Endothelial cell of hepatic sinusoid (primary cell): ENCODE data around the gene AAK1.
"Not testable (repeated sequence)": the region's sequence is repeated elsewhere in the genome, so short reads cannot be mapped to it uniquely, and the experiment has no call there.

Experiments used
- in situ Hi-C: cut with HindIII; loops from 2 replicates; pipeline ENCODE4 v1.10.0; 2017; ENCODE audit warnings: low sequenced_read_pairs

AAK1 gene

DNA sequence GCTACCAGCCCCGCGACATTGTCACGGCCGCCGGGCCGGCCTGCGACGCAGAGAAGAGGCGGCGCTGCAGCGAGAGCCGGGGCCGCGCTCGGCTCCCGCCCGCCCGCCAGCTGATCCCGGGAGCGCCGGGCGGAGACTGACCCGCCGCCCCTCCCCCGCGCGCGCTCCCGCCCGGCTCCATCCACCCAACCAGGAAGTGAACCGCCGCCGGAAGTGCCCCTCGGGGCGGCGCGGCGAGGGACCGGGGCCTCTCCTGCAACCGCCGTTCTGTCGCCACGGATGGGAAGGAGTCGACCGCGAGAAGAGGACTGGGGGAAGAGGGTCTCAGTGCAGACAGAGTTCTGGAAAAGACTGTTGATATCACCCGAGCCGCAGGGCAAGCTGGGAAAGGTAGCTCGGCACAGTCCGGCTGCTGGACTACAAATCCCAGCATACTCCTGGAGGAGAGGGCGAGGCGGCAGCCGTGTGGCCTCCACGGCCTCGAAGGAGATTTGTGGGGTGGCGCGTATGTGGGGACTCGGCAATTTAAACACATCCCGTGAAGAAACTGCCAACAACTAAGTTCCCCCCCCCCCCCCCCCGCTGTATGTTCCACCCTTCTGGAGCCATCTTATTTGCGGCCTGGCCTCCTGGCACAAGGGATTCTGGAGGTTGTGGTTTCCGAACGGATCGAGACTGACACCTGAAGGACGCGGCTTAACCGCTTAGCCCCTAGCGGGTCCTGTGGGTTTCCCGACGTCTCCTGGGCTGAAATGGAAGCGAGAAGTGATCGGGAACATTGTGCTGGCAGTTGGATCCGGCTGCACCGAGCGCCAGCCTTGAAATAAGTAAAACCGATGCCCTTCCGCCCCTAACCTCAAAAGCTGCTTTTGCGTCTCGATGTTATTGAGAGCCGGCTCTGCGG, at the start of gene AAK1:
TSS of gene AAK1 (minus strand) at position 138 of the 904 bp plus-strand sequence. CDS start 699 bp downstream, outside the sequence.
- in situ Hi-C loops: no loop called here

DNA sequence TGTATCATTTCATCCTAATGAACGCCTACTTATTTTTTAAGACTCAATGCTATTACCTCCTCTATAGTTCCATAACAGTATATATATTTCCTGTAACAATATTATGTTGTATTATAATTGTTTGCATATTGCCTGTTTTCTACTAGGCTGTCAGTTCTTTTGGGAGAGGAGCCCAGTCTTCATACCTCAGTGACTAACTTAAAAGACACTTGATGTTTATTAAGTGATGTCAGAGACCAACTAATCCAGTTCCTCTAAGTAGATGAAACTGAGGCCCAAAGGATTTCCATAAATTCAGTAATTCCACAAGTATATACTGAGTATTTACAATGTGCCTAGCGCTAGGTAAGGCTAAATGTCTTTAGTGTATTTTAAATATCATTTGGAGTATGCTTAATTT, 48.9 kb upstream of the AAK1 start:
- in situ Hi-C loops: no loop called here

DNA sequence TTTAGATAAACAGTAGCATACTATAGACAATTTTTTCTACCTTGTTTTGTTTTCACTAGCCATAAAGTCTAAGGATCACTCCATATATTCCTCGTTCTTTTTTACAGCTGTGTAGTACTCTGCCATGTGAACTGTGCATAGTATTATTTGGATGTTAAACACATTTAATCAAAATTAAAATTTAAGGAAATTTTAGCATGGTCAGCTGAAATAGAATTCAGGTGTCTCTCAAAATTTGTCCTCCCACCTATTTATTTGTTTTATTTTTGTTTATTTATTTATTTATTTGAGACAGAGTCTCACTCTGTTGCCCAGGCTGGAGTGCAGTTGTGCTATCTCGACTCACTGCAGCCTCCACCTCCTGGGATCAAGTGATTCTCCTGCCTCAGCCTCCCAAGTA, 46.4 kb upstream of the AAK1 start:
- in situ Hi-C loops: no loop called here

DNA sequence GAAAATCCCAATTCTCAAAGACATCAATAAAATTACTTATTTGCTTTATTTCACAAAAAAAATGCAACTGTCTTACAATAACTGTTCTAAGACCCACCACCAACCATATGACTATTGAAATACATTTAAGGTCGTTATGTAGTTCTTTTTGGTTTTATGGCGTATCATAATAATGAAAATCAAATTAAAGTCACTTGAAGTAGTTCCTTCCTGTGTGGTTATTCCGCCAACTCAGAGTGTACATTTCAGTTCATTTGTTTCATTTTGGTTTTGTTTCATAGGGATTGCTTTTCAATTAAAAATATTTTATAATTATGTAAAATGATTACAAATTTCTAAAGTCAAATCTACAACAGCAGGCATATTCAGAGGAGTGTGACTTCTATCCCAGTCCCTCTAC, 45.9 kb upstream of the AAK1 start:
- in situ Hi-C loops: no loop called here

DNA sequence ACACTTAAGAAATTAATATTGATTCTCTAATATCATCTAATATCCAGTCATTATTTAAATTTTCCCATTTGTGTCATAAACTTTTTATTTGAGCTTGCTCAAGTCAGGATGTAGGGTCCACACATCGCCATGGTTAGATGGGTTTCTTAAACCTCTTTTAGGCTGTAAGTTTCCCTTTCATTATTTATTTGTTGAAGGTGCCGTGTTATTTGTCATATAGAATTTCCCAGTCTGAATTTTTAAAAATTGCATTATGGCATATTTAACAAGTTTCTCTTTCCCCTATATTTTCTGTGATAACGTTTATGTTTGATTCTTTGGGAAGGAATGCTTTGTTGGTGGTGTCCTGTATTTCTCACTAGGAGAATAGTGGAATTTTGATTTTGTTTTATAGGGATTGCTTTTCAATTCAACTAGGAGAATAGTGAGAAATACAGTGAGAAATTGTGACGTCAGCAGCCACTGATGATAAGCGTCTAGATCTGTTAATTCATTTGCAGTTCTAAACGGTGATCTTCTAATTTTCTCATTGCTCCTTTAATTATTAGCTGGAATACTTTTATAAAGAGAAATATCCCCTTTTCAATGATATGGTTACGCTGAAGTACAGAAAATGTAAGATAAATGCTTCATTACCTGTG, 44.6 kb upstream of the AAK1 start:
- in situ Hi-C loops: no loop called here

DNA sequence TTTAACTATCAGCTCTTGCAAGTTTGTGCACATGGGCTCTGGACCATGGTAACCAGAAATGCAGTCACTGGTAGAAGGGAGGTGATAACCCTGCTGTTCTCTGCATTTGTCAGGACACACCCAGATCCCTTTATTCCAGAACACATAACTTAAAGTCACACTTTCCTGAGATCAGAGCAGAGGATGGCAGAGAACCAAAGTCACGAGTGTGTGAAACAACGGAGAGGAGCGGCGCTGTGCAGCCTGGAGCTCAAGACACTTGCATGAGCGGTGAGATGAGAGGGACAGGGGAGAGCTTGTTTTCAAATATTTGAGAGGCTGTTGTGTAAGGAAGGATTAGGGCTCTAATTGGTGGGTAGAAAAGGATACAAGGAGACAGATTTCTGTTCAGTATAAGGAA, 43.3 kb upstream of the AAK1 start:
- in situ Hi-C loops: no loop called here

DNA sequence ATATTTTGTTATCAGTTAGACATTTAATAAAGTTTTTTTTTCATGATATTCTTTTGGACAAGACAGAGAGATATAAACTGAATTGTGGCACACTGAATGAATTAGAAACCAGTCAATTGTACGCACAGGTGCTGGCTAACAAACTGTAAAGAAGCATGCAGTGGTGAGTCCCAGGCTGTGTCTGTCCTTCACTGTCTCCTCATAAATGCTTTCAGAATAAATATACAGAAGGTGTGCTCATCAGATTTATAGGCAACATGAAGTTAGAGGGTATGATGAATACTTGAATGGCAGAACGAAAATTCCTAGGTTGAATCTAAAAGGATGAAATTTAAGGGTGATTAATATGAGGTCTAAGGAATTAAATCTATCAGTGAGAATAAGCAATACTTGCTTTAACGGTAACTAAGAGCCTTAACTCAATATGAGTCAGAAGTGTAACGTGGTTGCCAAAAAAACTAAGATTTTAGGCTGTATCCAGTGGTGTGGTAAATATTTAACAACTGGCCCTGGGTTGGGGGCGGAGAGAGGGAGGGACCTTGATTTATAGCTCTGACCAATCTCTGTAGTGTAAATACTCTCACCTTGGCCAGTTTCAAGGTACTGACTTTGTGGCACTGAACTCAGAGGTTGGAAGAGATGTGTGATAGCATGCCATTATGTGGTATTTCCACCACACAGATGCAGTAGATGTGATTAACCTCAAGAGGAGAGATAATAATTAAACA, 41.9 kb upstream of the AAK1 start:
- in situ Hi-C loops: no loop called here

DNA sequence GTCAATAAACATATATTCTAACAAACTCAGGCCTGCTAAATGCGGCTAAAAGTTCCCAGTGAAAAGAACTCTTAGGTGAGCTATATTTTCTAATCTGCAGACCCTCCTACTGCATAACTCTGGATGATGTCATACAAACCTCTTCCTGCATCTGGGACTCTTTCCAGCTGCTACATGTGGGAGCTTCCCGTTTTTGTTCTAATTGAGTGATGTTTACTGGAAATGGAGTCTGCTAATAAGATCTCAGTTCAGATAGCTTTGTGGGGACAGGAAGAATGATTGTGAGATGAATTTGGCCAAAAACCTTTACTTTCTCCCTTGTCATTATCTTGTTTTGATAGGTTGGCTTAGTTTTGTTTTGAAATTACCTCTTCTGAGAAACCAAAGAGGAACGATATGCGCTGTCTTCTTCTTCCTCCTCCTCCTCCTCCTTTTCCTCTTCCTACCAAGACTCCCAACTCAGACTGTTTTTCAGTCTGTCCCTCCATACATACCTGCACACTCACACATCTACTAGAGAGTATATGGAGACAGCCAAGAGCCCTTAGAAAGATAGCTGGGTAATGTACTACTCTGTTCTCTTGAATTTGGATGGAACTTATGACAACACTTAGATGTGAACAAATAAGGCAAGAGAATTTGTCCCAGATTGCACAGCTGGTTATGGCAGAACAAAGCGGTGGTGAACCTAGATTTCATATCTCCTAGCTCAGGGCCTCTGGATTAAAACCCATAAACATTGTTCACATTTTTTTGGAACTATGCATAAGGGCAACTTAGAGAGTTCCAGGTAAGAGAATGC, 39.8 kb upstream of the AAK1 start:
- in situ Hi-C loops: loop anchor here (5.0 kb wide), 1 partner anchor 59 kb away; the partner anchor contains the start of gene ANXA4

DNA sequence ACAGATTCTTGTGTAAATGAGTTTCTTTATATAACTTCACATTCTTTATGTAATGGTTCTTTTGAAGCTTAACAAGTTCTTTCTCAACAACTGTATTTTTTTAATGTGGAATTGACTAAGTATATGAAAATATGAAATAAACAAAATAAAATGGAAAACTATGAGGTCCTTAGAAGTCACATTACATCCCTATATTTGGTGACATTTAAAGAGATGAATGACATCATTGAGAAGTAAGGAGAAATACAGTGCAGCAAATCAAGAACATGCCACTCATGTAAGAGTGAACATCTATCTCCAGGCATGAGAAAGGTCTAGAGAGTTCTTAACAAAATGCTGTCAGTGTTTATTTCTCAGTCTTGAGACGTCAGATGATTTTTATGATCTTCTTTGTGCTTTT, 39.0 kb upstream of the AAK1 start:
- in situ Hi-C loops: loop anchor here (5.0 kb wide), 1 partner anchor 60 kb away; the partner anchor contains the start of gene ANXA4

DNA sequence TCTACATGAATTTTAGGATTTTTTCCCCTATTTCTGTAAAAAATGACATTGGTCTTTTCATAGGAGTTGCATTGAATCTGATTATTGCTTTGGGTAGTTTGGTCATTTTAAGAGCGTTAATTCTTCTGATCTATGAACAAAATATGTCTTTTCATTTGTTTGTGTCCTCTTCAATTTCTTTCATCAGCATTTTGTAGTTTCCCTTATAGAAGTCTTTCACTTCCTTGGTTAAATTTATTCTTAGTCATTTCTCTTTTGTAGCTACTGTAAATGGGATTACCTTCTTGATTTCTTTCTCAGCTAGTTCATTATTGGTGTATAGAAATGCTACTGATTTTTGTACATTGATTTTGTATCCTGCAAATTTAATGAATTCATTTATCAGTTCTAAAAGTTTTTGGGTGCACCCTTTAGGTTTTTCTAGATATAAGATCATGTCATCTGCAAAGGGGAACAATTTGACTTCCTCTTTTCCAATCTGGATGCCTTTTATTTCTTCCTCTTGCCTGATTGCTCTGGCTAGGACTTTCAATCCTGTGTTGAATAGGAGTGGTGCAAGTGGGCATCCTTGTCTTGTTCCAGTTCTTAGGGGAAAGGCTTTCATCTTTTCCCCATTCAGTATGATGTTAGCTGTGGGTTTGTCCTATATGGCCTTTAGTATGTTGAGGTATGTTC, 36.6 kb upstream of the AAK1 start:
- in situ Hi-C loops: loop anchor here (5.0 kb wide), 1 partner anchor 62 kb away; the partner anchor contains the start of gene ANXA4

DNA sequence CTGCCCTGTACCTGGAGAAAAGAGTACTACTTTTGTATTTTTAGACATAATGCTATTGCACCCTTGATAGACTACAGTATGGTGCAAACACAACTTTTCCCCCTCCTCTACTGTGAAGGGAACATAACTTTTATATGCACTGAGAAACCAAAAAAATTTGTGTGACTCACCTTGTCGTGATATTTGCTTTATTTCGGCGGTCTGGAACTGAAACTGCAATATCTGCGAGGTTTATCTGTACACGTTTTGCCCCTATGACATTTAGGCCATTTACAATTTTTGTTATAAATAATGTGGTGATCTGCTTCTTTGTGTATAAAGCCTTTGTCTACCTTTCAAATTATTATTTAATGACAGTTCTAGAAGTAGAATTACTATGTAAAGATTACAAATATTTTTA, 34.4 kb upstream of the AAK1 start:
- in situ Hi-C loops: no loop called here

DNA sequence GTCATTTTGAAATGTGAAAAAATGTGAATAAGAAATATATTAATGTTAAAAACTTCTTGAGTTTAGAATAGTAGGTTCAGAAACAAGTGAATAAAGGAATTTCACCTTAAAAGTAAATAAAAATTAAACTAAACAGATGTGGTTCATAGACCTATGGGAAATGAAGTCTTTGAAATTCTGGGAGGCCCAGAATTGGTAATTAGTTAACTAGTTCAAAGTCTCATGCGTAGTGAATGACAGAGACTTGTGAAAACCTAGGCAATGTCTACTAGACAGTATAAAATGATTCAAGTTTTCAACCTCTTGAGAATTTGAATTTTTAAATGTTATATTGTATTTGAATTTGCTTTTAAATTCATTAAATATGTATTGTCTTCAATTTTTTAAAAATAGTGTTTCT, 32.6 kb upstream of the AAK1 start:
- in situ Hi-C loops: no loop called here

DNA sequence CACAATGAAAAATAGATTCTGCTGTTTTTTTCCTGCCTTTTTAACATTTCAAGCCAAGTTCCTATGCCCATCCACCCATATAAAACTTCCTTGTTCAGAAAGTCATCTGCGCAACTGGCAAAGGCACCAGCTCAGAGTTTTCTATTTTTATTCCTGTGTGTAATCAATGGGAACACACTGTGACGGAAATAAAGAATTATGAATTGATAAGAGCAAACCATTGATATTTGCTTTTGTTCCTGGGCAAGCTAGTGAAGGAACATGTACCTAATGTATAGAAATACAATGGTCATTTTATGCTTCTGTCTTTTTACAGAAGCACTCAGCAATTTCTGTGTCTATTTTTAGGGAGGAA, 30.8 kb upstream of the AAK1 start:
- in situ Hi-C loops: no loop called here

DNA sequence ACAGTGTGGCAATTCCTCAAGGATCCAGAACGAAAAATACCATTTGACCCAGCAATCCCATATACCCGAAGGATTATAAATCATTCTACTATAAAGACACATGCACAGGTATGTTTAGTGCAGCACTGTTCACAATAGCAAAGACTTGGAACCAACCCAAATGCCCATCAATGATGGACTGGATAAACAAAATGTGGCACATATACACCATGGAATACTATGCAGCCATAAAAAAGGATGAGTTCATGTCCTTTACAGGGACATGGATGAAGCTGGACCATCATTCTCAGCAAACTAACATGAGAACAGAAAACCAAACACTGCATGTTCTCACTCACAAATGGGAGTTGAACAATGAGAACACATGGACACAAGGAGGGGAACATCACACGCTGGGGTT, 29.6 kb upstream of the AAK1 start:
- in situ Hi-C loops: not testable (repeated sequence)

DNA sequence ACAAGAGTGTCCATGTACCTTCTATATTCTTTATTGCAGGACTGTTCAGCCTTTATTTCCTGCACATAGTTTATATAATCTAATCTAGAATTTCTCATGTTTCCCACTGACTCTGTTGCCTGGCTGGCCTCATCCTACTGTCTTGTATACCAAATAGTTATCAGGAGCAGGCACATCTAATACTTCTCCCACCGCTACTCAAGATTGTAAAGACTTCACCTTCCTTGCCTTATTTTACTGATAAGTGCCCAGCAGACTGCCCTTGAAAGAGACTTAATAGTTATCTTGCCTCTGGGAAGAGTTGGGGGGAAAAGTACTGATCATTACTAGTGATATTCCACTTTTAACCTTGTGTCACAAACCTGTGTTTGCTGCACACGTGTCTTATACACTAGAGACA, 26.1 kb upstream of the AAK1 start:
- in situ Hi-C loops: no loop called here

DNA sequence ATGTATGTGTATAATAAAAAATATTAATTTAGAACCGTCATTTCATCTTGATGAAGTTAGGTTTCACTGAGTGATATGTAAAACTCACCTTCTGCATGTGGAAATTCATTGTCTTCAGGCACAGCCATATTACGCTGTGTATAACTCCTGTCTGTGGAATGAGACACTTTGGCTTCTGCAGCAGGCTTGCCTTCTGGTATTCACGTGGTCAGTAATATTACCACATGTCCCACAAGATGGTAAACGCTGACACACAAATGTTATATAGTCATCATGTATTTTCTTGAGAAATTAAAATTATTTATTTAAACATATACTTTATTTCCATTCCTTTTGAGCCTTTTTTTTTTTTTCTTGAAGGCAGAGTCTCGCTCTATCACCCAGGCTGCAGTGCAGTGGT, 25.1 kb upstream of the AAK1 start:
- in situ Hi-C loops: no loop called here

DNA sequence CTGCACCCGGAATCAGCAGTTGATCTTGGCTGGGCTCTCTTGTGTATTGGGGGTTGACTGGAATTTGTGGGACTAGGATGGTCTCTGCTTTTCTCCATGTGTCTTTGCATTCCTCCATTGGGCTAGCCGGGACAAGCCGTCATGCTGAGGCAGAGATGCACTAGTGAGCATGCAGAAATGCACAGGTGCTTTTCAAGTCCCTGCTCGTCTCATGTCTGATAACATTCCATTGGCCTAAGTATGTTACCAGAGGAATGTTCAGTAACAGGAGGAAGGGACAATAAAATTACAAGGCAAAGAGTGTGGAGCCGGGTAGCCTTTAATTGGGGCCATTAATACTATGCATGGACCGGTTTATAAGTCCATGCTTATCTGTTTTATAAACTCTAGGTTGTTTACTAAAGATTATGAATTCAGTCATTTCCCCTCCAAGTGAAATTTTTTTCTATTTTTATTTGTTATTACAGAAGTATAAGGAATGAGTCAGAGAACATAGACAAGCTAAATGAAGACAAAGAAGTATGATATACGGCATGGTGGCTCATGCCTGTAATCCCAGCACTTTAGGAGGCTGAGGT, 24.4 kb upstream of the AAK1 start:
- in situ Hi-C loops: no loop called here

DNA sequence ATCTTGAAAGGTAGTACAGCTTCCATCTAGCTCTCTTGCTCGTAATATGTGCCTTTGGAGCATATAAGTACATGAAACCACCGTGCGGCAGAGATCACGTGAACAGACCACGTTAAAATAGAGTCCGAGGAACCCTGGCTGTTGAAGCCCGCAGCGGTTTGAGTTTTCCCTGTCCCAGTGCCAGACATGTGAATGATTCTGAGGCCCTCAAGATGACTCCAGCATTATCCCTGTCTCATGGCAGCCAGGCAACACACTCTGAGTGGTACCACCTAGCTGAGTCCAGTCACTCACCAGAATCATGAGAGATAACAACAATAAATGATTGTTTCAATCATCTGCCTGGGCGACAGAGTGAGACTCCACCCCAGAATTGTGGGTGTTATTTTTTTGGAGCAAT, 21.6 kb upstream of the AAK1 start:
- in situ Hi-C loops: no loop called here

DNA sequence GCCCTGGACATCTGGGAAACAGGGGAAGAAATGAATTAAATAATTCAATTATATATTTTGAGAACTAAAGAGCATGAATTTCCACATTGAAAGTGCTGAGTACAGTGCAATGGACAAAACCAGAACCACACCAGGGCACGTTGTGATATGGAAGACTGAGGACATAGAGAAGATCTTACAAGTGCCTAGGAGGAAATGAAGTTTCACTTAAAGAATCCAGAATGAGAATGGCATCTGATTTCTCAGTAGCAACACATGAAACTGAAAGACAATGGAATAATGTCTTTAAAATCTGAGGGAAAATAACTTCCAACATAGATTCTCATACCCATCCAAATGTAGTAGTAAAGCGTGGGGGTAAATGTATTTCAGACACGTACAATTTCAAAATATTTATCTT, 20.3 kb upstream of the AAK1 start:
- in situ Hi-C loops: no loop called here

DNA sequence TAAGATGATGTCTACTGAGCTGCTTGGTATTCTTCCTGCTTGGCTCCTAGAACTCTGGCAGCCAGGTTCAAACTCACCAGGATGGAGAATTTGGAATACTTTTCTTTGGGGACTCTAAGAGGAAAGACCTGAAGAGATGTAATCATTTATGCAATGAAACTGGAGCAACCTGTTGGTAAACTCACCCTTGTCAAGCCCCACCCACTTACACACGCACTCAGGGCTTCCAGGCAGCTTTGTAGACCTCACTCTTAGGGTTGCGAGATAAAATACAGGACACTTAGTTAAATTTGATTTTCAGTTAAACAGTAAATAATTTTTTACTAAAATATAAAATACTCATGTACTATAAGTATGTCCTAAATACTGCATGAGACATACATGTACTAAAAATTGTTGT, 19.0 kb upstream of the AAK1 start:
- in situ Hi-C loops: not testable (repeated sequence)
